Right atrium auricular region (tissue), 2 donors: Measurements from ENCODE around the gene PPCS. TPM values are rescaled to one million over a fixed set of nuclear protein-coding genes. Genes with fewer than 3 reads are reported as not detected.

Source experiments
- DNase-seq: peaks from one replicate; pipeline ENCODE4 v3.0.0-alpha.2; 2019; ENCODE audit warnings: low spot score
- H3K27ac ChIP-seq, 2 donors: fragments of 200-600 bp; sonication (generic); 1 replicate in 1 of 2; 2 replicates in 1 of 2; pipeline ENCODE4 v1.5.1; 2016 to 2019
- H3K27me3 ChIP-seq, 2 donors: fragments of 200-600 bp; sonication (generic); one replicate each; pipeline versions ENCODE4 v1.5.1 to v1.6.0; 2017 to 2019
- H3K36me3 ChIP-seq: fragments of 200-600 bp; sonication (generic); one replicate; pipeline ENCODE4 v1.5.1; 2016
- H3K4me1 ChIP-seq, 2 donors: fragments of 200-600 bp; sonication (generic); one replicate each; pipeline versions ENCODE4 v1.5.1 to v1.6.0; 2017 to 2019
- H3K4me3 ChIP-seq, 2 donors: fragments of 200-600 bp; sonication (generic); 1 replicate in 1 of 2; 2 replicates in 1 of 2; pipeline ENCODE4 v1.5.1; 2017 to 2019; ENCODE audit warnings: mild to moderate bottlenecking in 1 of 2, moderate library complexity in 1 of 2
- H3K9me3 ChIP-seq, 2 donors: fragments of 200-600 bp; sonication (generic); one replicate each; pipeline ENCODE4 v1.5.1; 2019
- total RNA-seq, 2 donors: library from RNA; depleted of rRNA; stranded (reverse); fragments of >200 nt; gene quantifications; one replicate each; pipeline ENCODE4 v1.1.0, GENCODE V29; 2016
- TF ChIP-seq, protein P1 (sequence below), 2 donors: fragments of 200-600 bp; sonication (generic); IDR thresholded peaks; one replicate each; pipeline ENCODE4 v1.5.1; 2019; ENCODE audit warnings: antibody characterized with exemption in 2 of 2

Gene PPCS
- total RNA-seq, 2 donors from 2014 or later: 36.8 to 42.6 TPM

DNA sequence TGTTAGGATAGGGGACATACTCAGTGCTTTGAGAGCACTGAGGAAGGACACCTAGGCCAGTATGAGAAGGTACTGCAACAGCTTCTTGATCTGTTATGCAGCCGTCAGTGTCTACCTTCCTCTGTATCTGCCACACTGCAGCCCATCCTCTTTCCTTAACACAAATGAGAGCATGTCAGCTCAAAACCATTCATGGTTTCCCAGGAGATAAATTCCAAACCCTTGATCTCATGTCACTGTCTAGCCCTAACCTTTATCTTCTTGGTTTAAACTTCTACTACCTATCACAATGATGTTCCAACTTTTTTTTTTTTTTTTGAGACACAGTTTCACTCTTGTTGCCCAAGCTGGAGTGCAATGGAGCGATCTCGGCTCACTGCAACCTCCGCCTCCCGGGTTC is 1.9 kb upstream of the PPCS start:
- Histone ChIP-seq H3K4me1 (peaks cover 0 to 23% of the 10 kb centered on the region in 2 donors), H3K36me3 (peaks cover 8% of the 10 kb centered on the region), H3K27me3 (no peaks in the 10 kb centered on the region), H3K4me3 (no peak overlapping the region), H3K27ac (no peak overlapping the region), H3K9me3 (no peaks in the 10 kb centered on the region)
- DNase-seq: no peak
- TF ChIP-seq, protein P1, sequence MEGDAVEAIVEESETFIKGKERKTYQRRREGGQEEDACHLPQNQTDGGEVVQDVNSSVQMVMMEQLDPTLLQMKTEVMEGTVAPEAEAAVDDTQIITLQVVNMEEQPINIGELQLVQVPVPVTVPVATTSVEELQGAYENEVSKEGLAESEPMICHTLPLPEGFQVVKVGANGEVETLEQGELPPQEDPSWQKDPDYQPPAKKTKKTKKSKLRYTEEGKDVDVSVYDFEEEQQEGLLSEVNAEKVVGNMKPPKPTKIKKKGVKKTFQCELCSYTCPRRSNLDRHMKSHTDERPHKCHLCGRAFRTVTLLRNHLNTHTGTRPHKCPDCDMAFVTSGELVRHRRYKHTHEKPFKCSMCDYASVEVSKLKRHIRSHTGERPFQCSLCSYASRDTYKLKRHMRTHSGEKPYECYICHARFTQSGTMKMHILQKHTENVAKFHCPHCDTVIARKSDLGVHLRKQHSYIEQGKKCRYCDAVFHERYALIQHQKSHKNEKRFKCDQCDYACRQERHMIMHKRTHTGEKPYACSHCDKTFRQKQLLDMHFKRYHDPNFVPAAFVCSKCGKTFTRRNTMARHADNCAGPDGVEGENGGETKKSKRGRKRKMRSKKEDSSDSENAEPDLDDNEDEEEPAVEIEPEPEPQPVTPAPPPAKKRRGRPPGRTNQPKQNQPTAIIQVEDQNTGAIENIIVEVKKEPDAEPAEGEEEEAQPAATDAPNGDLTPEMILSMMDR (IDR thresholded peaks at IDR 0.05): no peak

DNA sequence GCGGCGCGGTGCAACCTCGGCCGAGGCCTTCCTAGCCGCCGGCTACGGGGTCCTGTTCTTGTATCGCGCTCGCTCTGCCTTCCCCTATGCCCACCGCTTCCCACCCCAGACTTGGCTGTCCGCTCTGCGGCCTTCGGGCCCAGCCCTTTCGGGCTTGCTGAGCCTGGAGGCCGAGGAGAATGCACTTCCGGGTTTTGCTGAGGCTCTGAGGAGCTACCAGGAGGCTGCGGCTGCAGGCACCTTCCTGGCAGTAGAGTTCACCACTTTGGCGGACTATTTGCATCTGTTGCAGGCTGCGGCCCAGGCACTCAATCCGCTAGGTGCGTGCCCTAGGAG is 379 bp downstream of the PPCS start:
- TF ChIP-seq, protein P1 (IDR thresholded peaks at IDR 0.05): no peak
- Histone ChIP-seq H3K36me3 (peaks cover 19% of the 10 kb centered on the region), H3K9me3 (no peaks in the 10 kb centered on the region), H3K4me3 (peak overlapping the region; percentile 89 to 94), H3K27ac (peak overlapping the region; percentile 87 to 92), H3K27me3 (no peaks in the 10 kb centered on the region), H3K4me1 (peaks cover 0 to 23% of the 10 kb centered on the region in 2 donors)
- DNase-seq: no peak

DNA sequence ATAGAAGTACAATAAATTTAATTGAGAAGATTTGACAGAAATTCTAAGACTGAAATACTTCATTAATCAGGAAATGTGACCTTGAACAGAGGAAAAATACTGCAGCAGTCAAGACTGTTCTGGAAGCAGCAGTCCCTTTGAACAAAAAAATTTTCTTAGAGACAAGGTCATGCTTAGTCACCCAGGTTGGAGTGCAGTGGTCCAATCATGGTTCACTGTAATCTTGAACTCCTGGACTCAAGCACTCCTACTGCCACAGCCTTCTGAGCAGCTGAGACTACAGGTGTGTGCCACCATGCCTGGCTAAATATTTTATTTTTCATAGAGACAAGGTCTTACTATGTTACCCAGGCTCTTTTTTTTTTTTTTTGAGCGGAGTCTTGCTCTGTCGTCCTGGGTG is 4.9 kb downstream of the PPCS start:
- no peak for DNase-seq
- H3K4me1 ChIP-seq: peaks cover 0 to 35% of the 10 kb centered on the region in 2 donors
- no peaks in the 10 kb centered on the region for H3K27me3 ChIP-seq
- TF ChIP-seq, protein P1 (IDR thresholded peaks at IDR 0.05): no peak
- H3K27ac ChIP-seq: no peak overlapping the region
- no peaks in the 10 kb centered on the region for H3K9me3 ChIP-seq
- peaks cover 19% of the 10 kb centered on the region for H3K36me3 ChIP-seq
- H3K4me3 ChIP-seq: no peak overlapping the region

DNA sequence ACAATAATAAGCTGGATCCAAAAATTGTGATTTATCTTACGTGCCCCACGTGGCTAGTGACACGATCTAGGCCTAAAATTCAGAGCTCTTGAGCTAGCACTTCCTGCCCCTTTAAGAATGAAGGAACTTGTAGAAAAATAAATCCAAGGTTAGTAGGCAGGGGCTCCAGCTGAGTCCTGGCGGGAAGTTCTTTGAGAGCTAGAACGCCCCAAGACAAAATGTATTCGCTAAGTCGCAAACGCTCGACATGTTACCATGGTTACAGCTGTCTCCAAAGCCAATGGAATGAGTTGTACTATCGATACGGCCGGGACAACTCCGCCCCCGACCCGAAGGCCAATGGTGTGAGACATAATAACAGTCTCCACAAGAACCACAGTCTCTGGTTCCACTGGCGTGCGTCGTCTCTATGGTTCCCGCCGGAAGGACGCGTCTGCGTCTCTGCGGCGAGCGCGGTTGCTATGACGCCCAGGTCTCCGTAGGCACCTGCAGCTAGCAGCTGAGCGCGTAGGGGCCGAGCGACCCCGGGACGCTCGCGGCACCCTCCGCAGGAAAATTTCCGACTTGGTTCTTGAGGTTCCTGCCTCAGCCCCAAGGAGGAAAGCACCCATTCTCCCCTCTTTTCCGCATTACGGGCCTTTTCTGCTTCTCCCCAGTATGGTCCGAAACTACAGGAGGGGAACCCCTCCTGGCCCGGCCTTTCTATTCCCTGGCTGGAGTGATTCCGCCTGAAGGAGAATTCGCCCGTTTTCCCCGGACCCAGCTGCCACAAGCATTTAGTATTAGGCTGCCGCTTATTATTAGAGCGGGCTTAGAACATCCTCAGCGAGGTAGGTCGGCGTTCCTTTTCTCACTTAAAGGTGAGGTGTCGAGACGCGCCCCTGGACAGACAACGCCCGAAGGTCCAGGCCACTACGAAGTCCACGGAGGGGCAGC is 6.8 kb downstream of the PPCS start, which contains the start of gene CCDC30:
Gene CCDC30 (plus strand): TSS at position 459 of the 936 bp plus-strand sequence. CDS start 17,266 bp downstream, outside the sequence.
- H3K4me3 ChIP-seq: peak within 1 kb of the TSS; percentile 59 to 78
- peak; percentile 99 for DNase-seq
- H3K27me3 ChIP-seq: no peaks in the 10 kb centered on the region
- no peaks in the 10 kb centered on the region for H3K9me3 ChIP-seq
- peaks cover 19% of the 10 kb centered on the region for H3K36me3 ChIP-seq
- TF ChIP-seq, protein P1 (IDR thresholded peaks at IDR 0.05): no peak
- peaks cover 0 to 22% of the 10 kb centered on the region in 2 donors for H3K4me1 ChIP-seq
- H3K27ac ChIP-seq: peak within 1 kb of the TSS in 1 of 2 donors; percentile 10

DNA sequence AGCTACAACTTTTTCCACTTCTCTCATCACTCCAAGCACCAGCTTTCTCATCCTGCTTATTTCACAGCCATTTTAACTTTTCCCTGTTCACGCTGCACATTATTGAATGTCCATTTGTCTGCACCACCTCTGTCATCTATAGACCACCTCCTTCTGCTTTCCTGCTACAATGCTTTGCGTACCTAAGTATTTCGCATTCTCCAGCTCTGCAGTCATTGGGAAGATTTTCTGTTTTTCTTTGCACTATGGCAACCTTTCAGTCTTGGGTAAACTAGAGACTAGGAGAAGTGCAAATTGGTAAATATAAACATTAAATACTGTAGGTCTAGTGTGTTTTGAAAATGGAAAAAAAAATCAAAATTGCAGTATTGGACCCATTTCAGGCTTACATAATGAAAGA is 7.6 kb downstream of the PPCS start:
- TF ChIP-seq, protein P1 (IDR thresholded peaks at IDR 0.05): no peak
- H3K27ac ChIP-seq: no peak overlapping the region
- peaks cover 16% of the 10 kb centered on the region for H3K36me3 ChIP-seq
- no peak for DNase-seq
- no peaks in the 10 kb centered on the region for H3K9me3 ChIP-seq
- H3K4me1 ChIP-seq: peaks cover 0 to 17% of the 10 kb centered on the region in 2 donors
- peak overlapping the region in 1 of 2 donors; percentile 78 for H3K4me3 ChIP-seq
- H3K27me3 ChIP-seq: no peaks in the 10 kb centered on the region
